NCI-H1930 (cell line): Measurements from ENCODE around the gene TSSK6.

ENCODE experiments used
- DNase-seq, 2 experiments: peaks; one replicate each; lab custom pipeline; 2025; lab: John Stamatoyannopoulos, UW

Gene TSSK6

GRCh38 chr19:19544954-19545591, 29.7 kb upstream of the TSSK6 start:
- DNase-seq, result no peak

DNA sequence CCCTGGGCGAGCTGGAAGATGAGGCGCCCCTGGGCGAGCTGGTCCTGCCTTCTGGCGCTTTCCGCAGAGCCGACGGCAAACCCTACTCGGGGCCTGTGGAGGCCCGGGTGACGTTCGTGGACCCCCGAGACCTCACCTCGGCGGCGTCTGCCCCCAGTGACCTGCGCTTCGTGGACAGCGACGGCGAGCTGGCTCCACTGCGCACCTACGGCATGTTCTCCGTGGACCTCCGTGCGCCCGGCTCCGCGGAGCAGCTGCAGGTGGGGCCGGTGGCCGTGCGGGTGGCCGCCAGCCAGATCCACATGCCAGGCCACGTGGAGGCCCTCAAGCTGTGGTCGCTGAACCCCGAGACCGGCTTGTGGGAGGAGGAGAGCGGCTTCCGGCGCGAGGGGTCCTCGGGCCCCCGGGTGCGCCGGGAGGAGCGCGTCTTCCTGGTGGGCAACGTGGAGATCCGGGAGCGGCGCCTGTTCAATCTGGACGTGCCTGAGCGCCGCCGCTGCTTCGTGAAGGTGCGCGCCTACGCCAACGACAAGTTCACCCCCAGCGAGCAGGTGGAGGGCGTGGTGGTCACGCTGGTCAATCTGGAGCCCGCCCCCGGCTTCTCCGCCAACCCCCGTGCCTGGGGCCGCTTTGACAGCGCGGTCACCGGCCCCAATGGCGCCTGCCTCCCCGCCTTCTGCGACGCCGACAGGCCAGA, 29.1 kb upstream of the TSSK6 start:
- no peak for DNase-seq

DNA sequence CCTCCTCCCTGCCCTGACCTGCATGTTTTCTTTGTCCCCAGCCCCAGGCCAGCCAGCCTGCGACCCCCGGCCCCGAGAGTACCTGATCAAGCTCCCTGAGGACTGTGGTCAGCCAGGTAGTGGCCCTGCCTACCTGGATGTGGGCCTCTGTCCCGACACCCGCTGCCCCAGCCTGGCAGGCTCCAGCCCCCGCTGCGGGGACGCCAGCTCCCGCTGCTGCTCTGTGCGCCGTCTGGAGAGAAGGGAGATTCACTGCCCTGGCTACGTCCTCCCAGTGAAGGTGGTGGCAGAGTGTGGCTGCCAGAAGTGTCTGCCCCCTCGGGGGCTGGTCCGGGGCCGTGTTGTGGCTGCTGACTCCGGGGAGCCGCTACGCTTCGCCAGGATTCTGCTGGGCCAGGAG, 28.3 kb upstream of the TSSK6 start:
- DNase-seq, result no peak

DNA sequence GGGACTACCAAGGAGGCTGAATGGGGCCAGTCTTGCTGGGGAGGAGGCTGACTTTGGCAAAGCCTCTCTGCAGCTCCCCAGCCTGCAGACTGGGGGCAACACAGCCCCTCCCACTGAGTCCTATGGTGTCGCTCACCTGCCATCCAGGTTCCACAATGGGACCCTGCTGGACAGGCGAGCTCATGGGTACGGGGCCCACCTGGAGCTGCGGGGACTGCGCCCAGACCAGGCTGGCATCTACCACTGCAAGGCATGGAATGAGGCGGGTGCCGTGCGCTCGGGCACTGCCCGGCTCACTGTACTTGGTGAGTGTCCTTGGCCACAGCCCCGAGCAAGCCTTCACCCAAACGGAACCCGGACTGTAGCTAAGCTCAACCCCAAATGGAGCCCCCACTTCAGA, 27.8 kb upstream of the TSSK6 start:
- DNase-seq, result no peak

- no peak for DNase-seq
Observed at GRCh38 chr19:19542507-19542906, 27.2 kb upstream of the TSSK6 start.

GRCh38 chr19:19541616-19542015, 26.3 kb upstream of the TSSK6 start:
- no peak for DNase-seq

GRCh38 chr19:19540715-19541515, 25.6 kb upstream of the TSSK6 start:
- peak; percentile 71 to 76 for DNase-seq

GRCh38 chr19:19540064-19540714, 24.8 kb upstream of the TSSK6 start:
- DNase-seq, result peak; percentile 24 to 37

- DNase-seq, result no peak
Observed at GRCh38 chr19:19539698-19540063, 24.3 kb upstream of the TSSK6 start.

GRCh38 chr19:19538785-19539166, 23.4 kb upstream of the TSSK6 start:
- no peak for DNase-seq

DNA sequence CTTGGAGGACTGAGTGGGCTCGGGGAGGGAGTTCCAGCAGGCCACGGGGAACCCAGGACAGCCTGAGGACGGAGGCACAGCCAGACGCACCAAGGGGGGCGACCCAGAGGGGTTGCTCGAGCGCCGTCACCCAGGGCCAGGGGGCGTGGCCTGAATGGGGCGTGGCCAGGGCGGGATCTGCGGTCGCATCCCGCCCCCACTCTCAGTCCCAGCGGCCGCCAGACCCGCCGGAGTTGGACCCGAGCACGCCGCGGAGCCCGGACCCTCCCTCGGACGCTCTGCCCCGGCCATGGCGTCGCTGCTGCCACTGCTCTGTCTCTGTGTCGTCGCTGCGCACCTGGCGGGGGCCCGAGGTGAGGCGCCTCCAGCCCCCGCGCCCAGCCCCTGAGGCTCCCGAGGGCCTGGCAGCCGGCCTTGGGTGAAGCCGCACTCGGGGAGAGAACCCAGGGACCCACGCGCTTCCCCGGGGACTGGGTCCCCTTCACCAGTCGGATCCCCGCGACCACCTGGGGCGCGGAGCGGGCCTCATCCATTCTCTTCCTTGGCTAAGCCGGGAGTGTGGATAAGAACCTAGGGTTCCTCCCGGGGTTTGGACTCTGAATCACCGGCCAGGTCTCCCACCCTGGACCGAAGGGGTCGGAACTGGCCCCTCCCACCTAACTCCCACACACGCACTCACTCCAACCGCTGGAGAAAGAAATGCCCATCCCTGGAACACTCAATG, 22.9 kb upstream of the TSSK6 start, which contains the start of gene CILP2:
Gene CILP2, plus strand, starts transcription at position 205 of the 724 bp plus-strand sequence. Its CDS starts 85 bp downstream, at position 290.
- peak in 1 of 2 experiments; percentile 40 for DNase-seq

DNA sequence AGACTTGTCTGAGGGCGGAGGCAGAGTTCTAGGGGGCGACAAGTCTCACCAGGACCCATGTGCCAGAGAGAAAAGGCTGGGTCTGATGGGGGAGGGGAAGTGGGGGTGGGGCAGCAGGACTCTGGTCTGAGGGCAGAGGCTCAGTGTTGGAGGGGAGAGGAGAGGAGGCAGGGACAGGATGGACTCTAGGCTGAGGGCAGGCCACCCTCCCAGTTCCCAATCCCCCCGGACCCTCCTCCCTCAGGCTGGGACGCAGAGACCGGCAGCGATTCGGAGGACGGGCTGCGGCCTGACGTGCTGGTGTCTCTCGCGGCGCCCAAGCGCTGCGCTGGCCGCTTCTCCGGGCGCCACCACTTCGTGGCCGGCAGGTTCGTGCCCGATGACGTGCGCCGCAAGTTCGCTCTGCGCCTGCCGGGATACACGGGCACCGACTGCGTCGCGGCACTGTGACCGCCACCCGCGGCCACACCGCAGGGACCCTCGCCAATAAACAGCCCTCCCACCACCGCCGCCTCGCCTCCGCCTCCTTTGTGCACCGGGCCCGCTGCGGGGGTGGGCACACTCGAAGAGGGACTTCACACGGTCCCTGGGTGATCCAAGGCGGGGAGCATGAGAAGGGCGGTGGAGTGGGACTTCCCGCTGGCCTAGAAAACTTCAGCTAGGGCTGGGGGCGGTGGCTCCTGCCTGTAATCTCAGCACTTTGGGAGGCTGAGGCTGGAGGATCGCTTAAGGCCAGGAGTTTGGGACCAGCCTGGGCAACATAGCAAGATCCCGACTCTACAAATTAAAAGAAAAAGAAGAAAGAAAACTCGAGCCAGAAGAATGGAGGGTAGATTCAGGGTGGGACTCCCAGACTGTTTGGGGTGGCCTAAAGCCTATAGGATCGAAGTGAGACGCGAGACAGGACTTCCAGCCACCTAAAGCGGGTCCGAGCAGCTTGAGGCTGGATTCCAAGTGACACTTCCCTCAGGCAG, 22.0 kb upstream of the TSSK6 start:
- peak in 1 of 2 experiments; percentile 20 for DNase-seq

GRCh38 chr19:19535311-19536191, 20.2 kb upstream of the TSSK6 start:
- no peak for DNase-seq

GRCh38 chr19:19534556-19535265, 19.4 kb upstream of the TSSK6 start:
- no peak for DNase-seq

DNA sequence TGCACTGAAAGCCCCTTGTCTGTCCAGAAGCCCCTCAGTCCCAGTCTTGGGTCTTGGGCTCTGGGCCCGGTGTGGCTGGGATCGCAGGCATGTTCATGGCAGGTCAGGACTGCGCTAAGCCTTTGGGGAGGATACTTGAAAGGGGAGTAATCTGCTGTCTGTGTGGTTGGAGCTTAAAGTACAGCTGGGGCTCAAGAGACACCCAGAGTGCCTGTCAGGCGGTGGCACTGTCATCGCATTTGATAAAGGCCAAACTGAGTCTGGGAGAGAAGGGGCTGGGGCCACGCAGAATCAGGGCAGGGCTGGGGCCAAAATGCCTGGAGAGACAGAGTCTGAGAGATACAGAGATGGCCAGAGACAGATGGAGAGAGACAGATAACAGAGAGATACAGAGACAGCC, 18.5 kb upstream of the TSSK6 start:
- DNase-seq, result no peak

DNA sequence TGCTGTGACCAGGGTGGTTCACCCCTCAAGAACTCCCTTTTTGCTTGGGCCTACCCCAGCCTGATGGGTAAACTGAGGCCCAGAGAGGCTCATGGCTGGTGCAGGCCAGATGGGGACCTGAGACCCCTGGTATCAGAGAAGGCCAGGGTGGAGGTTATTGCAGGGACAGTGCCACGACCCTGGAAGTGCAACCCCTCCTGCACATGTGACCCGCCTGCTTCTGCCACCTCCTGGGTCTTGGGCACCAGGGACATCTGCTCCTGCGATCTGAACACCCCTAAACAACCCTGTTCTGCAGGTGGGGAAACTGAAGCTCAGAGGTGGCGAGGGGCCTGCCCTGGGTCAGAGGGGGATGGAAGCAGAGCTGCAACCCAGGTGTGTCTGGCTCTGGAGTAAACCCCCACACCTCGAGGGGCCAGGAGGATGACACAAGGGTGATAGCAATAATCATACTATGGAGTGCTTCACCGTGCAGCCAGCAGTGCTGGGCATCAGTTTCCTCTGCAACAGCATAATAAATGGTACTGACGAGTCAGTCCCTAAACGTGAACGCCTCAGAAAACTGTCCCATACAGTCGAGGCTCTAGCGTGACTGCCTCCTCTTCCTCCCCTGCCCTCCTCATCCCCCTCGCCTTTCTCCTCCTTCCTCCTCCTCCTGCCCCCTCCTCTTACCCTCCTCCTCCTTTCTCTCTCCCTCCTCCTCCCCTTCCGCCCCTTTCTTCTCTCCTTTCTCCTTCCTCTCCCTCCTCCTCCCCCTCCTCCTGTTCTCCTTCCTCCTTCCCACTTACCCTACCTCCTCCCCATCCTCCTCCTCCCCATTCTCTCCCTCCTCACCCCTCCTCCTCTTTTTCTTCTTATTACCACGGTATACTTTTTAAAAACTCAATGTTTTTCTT, 17.7 kb upstream of the TSSK6 start:
- no peak for DNase-seq

- peak; percentile 44 to 54 for DNase-seq
Observed at GRCh38 chr19:19531951-19532805, 16.8 kb upstream of the TSSK6 start.
